GM12891 (cell line): ENCODE results near the gene PRPF31.
"Not testable (repeated sequence)": the region's sequence is repeated elsewhere in the genome, so short reads cannot be mapped to it uniquely, and the experiment has no call there.

ENCODE experiments used
- DNase-seq: peaks from one replicate; pipeline ENCODE4 v3.0.0; 2011; ENCODE audit warnings: low spot score; ENCODE audit not compliant: insufficient read length
- FAIRE-seq: peaks from 2 replicates; lab custom pipeline; 2011; peaks lifted over from hg19 to GRCh38; lab: Jason Lieb, UNC
- PAX5 ChIP-seq: IDR thresholded peaks from 2 replicates; pipeline ENCODE4 v1.6.1; 2011; ENCODE audit warnings: low read length, moderate library complexity, mild to moderate bottlenecking; ENCODE audit not compliant: insufficient read depth, severe bottlenecking
- POLR2A ChIP-seq: IDR thresholded peaks from 2 replicates; pipeline ENCODE4 v1.6.1; 2011; ENCODE audit warnings: low read depth, low read length, control low read depth
- POLR2AphosphoS5 ChIP-seq: IDR thresholded peaks from 2 replicates; pipeline ENCODE4 v1.6.1; 2011; ENCODE audit warnings: low read depth, low read length, control low read depth
- POU2F2 ChIP-seq: IDR thresholded peaks from 2 replicates; pipeline ENCODE4 v1.6.1; 2011; ENCODE audit warnings: low read depth, mild to moderate bottlenecking, control low read depth, low read length, moderate library complexity
- SPI1 ChIP-seq: IDR thresholded peaks from 2 replicates; pipeline ENCODE4 v1.6.1; 2011; ENCODE audit warnings: low read depth, low read length, control low read depth
- TAF1 ChIP-seq: IDR thresholded peaks from 2 replicates; pipeline ENCODE4 v1.6.1; 2011; ENCODE audit warnings: low read depth, low read length, control low read depth

The PRPF31 gene

DNA sequence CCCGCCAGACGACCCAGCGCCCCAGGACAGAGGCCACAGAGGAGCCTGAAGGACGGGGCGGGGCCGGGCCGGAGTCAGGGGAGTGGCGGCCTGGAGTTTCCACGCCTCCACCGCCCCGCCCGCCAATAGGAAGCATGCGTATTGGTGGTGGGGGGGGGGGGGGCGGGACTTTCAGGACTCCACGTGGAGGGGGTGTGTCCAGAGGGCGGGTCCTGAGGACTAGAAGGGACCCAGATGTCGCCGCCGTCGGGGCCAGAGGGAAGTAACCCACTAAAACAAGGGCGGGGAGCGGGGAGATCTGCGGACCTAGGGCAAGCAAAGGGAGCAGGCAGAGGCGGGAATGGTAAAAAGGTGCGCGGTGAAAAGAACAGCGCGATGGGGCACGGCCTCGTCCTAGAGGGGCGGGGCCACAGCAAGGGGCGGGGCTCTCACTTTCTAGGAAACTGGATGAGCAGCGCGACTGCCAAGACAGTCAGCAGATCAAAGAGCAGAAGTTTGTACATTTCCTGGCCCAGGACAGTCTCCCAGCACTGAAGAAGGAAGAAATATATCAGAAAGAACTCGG lies 46.8 kb downstream of the PRPF31 start:
- FAIRE-seq (no peak), DNase-seq (no peak)
- no peak for TF ChIP-seq PAX5

DNA sequence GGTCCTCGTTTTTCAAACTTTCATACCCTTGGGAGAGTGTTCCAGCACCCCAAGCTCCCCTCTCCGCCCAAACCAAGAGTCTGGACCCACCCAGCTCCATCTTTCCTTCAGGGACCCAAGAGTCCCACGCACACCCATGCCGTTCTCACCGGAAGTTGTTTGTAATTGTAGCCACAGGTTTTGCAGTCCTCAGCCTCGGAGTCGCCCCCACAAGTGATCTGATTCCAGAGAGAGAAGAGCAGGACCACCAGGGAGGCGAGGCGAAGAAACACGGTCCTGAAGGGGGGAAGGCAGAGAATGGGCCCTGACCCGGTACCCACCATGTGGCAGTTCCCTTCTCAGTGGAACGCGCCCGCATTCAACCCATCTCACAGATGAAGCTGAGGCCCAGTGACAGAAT lies 47.3 kb downstream of the PRPF31 start:
- FAIRE-seq (no peak), DNase-seq (no peak)
- TF ChIP-seq POLR2A (no peak), TAF1 (no peak), PAX5 (no peak), POLR2AphosphoS5 (no peak), SPI1 (no peak), POU2F2 (no peak)

DNA sequence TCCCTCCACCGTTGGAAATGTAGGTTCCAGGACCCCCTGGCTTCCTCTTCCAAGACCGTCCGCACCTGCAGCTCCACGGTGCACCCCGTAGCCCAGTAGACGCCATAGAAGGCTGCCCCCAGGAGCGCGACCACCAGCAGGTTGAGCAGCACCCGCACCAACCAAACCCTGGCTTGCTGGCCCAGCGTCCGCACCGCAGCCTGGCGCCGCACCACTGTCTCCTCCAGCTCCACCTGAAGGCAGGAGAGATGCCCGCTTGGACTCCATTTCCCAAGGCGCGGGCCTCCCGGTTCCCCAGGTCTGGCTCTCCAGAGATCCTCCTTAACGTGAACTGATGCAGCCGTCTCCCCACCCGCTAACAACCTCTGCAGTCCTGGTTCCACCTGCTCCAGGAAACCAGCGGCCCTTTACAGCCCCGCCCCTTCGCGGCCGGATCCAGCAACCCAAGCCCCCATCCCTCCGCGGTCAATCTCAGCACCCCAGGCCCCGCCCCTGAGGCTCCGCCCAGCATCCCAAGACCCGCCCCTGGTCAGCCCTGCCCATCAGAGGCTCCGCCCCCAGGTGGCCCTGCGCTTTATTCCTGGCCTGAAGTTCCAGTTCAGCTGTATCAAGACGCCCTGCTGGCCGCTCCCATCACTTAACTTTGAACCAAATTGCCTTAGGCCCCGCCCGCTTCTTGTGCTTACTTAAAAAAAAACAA lies 49.0 kb downstream of the PRPF31 start:
- no peak for TF ChIP-seq PAX5
- TF ChIP-seq SPI1: no peak
- no peak for TF ChIP-seq POU2F2
- no peak for TF ChIP-seq POLR2A
- no peak for TF ChIP-seq POLR2AphosphoS5
- no peak for TF ChIP-seq TAF1
- no peak for FAIRE-seq
- DNase-seq: no peak

DNA sequence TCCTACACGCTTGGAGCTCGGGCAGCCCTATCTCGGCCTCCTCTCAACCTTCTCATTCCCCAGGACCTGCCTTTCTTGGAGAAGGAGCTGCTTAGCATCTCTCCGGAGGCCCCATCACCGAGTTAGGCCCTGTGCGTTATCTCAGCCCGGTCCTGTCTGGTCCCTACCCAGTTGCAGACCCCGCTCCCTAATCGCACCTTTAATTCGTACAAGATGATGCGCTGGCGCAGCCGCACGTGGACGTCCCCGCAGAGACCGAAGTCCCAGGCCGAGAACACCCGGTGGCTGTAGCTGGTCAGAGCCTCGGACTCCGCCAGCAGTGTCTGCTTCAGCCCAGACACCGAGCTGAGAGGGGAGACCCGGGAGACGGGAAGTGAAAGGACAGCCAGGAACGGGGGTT lies 49.7 kb downstream of the PRPF31 start:
- DNase-seq: no peak
- FAIRE-seq: no peak
- TF ChIP-seq TAF1: no peak
- TF ChIP-seq POLR2A: no peak
- TF ChIP-seq PAX5: no peak
- TF ChIP-seq POLR2AphosphoS5: no peak
- no peak for TF ChIP-seq SPI1
- no peak for TF ChIP-seq POU2F2

DNA sequence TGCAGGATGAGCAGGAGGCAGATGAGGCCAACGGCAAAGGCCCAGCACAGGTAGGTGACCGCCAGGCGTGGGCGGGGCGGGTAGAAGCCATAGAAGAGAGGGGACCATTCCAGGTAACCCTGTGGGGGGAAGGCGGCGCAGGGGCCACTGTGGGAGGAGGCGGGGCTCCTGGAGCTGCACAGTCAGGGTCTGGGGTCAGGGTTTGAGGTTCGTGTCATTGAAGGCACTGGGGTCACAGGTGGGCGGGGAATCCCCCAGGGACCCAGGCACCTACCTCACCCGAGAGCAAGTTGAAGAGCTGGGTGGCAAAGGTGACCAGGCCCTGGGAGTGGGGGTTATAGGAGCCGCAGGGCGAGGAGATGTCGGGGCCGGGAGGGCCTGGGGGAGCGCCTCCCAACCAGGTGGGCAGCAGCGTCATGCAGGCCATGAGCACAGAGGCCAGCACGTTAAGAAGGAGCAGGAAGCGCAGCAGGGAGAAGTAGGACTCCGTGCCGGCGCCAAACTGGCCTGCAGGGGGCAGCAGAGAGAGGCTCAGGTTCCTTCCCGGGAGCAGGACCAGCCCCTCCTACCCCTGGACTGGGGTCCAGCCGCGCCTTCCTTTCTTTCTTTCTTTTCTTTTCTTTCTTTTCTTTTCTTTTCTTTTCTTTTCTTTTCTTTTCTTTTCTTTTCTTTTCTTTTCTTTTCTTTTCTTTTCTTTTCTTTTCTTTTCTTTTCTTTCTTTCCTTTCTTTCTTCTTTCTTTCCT lies 52.8 kb downstream of the PRPF31 start:
- peak; percentile 86 for FAIRE-seq
- peak; percentile 96 for DNase-seq
- TF ChIP-seq TAF1 (no peak), POLR2A (no peak), POU2F2 (no peak)

DNA sequence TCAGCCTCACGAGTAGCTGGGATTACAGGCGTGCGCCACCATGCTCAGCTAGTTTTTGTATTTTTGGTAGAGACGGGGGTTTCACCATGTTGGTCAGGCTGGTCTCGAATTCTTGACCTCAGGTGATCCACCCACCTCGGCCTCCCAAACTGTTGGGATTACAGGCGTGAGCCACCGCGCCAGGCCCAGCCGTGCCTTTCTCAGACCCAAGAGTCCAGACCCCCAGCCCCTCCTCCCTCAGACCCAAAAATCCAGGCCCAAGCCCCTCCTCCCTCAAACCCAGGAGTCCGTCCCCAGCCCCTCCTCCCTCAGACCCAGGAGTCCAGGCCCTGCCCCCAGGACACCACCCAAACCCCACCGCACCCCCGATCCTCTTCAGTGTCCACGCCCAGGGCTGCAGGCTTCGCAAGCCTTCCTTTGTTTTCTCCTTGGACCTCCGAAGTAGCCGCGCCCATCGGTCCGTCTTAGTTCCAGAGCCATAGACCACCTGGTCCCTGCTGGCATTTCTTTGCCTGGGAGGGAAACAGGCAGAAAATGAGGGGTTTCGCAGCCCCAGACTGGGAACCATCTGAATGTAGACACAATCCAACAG lies 53.7 kb downstream of the PRPF31 start:
- FAIRE-seq (no peak), DNase-seq (no peak)
- TF ChIP-seq POLR2A (no peak), POU2F2 (no peak), SPI1 (no peak), TAF1 (no peak), POLR2AphosphoS5 (no peak), PAX5 (no peak)

DNA sequence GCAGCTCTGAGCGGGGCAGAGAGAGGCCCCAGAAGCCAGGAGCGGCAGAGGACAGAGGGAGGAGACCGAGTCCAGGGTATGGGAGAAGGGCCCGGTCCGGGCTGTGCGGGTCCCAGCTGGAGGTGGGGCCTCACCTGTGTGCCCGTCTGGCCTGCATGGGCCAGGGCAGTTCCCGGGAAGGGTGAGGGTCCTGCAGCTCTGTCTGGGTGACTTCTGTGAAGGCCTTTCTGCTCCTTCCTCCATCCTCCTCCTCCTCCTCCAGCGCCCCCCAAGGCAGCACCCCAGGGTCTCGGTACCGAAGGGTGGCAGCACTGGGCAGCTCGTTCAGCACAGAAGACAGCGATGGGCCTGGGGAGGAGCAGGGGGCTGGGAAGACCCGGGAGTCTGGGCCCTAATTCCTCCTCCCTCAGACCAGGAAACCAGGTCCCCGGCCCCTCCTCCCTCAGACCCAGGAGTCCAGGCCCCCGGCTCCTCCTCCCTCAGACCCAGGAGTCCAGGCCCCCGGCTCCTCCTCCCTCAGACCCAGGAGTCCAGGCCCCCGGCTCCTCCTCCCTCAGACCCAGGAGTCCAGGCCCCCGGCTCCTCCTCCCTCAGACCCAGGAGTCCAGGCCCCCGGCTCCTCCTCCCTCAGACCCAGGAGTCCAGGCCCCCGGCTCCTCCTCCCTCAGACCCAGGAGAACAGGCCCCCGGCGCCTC lies 56.3 kb downstream of the PRPF31 start:
- not testable (repeated sequence) for FAIRE-seq, DNase-seq

DNA sequence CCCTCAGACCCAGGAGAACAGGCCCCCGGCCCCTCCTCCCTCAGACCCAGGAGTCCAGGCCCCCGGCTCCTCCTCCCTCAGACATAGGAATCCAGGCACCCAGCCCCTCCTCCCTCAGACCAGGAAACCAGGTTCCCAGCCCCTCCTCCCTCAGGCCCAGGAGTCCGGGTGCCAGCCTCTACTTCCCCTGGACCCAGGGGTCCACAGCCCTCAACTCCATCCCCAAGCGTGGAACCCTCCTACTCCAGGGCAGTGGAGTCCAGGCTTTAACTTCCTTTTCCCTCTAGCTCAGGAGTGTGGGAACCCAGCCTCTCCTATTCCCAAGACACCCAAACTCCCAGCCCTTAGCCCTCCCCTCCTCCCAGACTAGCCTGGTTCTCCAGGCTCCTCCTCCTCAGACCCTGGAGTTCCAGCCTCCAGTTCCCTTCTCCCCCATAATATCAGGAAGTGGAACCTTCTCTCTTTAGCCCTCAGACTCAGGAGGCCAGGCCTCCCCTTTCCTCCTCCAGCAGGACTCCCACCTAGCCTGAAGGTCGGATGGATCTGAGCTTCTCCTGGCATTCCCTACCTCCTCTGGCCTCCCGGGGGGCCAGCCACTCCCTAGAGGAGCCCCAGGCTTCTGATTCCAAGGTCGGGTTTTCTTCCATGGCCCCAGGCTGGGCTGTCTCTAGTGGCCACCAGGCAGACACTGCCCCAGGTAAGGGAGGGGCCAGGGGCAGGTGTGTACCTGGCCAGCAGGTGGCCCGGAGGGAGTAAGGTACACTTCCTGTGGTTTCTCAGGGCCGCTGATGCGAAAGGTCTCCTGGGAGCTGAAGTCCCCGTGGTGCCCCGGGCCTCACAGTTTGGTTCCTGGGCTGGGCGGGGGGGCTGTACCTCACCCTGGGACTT lies 57.2 kb downstream of the PRPF31 start, which contains the start of gene TMC4:
Gene TMC4 (minus strand): TSS at position 690 of the 888 bp plus-strand sequence. CDS start 43 bp downstream, at position 647.
- FAIRE-seq (no peak), DNase-seq (no peak)
- TF ChIP-seq SPI1 (0 out of 2 replicates have a peak, but pooled peaks have one; percentile 6), POLR2AphosphoS5 (no peak)

DNA sequence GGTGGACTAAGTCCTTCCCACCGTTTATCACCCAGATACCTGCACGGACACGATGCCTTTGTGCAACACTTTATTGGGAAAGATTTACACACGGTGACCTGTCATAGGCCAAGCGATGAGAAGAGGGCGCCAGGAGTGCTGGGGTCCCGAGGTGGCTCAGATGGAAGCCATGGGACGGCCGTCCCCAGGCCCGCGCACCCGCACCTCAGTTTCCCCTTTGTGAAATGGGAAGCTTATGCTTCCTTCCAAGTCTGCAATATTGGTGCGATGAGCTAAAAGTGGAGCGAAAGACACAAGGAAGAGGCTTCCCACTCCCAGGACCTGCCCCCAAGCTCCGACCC lies 57.8 kb downstream of the PRPF31 start:
- FAIRE-seq (no peak), DNase-seq (no peak)
- TF ChIP-seq POU2F2 (no peak), TAF1 (no peak), POLR2A (no peak), SPI1 (no peak)
